Activated effector memory CD4-positive, alpha-beta T cell treated with Interleukin-2 at 50 U/mL for 16 hours (primary cell): ENCODE results near the gene AKIRIN2.

ENCODE experiments used
- DNase-seq: peaks from one replicate; pipeline ENCODE4 v3.0.0-alpha.2; 2020

The AKIRIN2 gene

DNA sequence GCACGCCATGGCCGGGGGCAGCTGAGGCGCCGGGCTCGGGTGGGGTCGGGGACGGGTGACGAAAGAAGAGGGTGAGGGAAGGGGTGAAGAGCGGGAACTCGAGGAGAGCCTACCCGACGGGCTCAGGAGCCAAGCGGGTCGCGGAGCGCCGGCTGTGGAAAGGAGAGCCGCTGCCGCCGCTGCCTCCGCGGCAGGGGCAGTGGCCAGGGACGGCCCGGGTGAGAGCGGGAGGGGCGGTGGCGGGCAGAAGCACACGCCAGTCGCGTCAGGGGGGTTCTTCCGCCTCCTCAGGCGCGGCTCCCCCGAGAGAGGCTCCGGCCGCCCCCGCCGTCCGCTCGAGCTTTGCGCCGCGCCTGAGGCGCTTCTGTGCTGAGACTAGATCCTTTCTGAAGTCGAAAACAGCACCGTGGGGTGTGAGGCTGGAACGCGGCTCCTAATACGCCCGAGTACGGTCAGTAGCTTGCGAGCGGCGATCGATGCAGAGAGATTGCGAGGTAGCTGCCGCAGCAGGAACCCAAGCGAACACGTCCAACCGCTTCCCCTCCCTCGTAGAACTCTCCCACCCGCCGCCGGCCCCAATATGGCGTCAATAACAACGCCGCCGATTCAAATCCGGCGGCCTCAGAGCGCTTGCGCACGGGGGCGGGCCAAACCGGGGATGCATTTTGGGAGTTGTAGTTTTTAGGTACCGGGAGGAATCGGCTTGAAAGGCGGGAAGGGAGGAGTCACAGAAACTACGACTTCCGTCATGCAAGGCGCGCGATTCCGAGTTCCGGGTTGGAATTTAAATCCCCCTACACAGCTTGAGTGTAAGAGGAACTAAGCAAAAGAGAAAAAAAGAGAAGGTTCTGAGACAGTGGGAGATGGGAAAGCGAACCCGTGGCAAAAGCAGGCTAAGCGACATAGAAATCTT, at the start of gene AKIRIN2:
AKIRIN2 (minus strand) TSS at position 558 of the 913 bp plus-strand sequence; CDS start at position 9, 549 bp downstream.
- DNase-seq: peak; percentile 96

- no peak for DNase-seq
These were observed 45.6 kb upstream of the AKIRIN2 start for GRCh38 chr6:87747646-87748045.

- DNase-seq: no peak
These were observed 44.1 kb upstream of the AKIRIN2 start for GRCh38 chr6:87745966-87746721.

GRCh38 chr6:87743454-87743853, 41.4 kb upstream of the AKIRIN2 start:
- no peak for DNase-seq

DNA sequence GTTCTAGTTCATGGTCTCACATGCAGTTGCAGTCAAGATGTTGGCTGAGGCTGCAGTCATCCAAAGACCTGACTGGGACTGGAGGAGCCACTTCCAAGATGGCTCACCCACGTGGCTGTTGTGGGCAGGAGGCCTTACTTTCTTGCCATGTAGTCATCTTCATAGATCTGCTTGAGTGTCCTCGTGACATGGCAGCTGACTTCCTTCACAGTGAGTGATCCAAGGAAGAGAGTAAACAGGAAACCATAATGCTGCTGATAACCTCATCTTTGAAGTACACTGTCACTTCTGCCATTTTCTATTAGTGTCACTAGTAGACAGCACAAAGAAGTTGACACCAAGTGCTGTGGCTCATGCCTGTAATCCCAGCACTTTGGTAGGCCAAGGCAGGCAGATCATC, 40.1 kb upstream of the AKIRIN2 start:
- DNase-seq: peak; percentile 44

GRCh38 chr6:87741001-87741650, 39.1 kb upstream of the AKIRIN2 start:
- no peak for DNase-seq

DNA sequence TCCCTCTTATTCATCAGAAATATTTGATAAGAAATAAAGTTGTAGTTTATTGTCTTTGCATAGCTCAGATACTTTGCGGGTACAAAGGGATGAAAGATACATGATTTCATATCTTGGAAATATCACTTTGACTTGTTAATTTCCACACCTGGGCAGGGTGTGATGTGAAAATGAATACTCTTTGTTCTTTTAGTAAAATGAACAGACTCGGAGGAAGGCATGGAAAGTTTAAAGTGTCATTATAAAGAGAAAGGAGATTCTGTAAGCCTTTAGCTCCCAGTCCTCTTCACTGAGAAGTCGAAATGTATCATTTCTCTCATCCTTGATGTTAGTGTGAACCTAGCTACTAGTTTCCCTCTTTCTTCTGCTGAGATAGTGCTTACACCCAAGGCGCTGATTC, 36.7 kb upstream of the AKIRIN2 start:
- DNase-seq: no peak

- no peak for DNase-seq
These were observed 36.0 kb upstream of the AKIRIN2 start for GRCh38 chr6:87738000-87738399.

DNA sequence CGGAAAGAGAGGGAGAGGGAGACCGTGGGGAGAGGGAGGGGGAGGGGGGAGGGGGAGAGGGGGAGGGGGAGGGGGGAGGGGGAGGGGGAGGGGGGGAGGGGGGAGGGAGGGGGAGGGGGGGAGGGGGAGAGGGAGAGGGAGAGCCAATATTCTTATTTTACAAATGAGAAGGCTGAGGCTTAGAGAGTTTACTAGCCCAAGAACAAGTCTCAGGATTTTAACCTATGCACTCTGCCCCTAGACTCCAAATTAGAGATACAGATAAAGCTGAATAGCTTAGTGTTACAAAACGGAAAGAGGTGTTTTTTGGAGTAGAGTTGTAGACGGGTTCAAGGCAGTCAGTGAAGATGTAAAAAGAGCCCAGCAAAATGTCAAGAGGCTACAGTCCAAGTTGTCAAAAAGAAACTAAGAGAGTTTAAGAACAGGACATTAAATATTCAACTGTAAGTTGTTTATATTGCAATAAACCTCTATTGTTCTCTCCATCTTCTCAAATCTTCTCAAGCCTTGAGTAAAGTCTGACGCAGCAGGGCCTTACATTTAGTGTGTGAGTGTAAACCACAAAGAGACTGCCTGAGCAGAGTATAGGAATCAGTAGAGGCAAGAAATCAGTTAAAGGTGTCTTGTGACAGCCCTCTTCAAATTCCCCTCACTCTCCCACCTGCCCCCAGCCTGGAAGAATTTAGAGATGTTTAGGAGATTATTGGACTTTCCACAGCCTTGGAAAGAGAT, 34.9 kb upstream of the AKIRIN2 start:
- no peak for DNase-seq

- peak; percentile 30 for DNase-seq
These were observed 30.0 kb upstream of the AKIRIN2 start for GRCh38 chr6:87731818-87732661.

DNA sequence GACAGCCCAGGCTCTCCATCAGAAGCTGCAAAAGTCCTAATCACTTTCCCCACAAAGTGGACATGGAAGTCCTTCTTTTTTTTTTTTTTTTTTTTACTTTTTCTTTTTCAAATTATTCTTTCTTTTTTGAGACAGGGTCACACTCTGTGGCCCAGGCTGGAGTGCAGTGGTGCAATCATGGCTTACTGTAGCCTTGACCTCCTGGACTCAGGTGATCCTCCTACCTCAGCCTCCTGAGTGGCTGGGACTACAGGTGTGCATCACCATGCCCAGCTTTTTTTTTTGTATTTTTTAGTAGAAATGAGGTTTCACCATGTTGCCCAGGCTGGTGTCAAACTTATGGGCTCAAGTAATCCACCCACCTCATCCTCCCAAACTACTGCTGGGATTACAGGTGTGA, 29.0 kb upstream of the AKIRIN2 start:
- DNase-seq: no peak

- DNase-seq: no peak
These were observed 28.1 kb upstream of the AKIRIN2 start for GRCh38 chr6:87729965-87730719.

GRCh38 chr6:87728706-87729105, 26.7 kb upstream of the AKIRIN2 start:
- DNase-seq: no peak

DNA sequence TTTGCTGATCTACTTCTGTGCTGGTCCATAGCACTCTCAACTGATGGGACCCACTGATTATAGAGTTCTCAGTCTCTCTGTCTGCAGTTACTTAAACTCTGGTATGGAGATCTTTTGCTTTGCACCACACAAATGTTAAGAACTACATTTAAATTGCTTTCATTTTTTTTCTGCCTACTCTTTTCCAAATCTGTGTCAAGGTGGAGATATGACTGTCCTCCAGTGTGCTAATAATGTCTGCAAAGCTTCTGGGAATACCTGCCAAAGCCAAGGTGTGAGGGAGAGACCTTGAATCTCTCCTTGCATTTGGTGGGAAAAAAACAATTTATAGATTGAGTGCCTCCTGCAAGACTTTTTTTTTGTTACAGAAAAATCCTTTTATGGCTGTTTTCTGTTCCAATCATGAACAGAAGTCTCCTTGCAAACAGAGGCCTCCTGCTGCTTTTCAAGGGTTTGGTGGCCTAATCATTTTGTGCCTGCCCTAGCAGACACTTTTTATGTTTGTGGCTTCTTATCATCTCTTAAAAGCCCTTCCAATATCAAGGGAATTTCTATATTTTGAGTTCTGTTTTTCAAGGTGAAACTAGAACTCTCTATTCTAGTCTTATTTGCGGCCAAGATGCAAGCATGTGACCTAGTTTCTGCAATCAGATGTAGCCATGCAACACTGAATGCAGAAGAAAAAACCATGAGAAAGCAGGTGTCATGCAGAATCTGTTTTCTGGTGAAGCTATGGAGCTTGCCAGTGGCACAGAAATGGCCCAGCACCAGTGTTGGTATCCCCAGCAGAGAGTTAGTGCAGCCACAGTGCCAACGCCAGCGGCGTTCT, 23.2 kb upstream of the AKIRIN2 start:
- DNase-seq: no peak

DNA sequence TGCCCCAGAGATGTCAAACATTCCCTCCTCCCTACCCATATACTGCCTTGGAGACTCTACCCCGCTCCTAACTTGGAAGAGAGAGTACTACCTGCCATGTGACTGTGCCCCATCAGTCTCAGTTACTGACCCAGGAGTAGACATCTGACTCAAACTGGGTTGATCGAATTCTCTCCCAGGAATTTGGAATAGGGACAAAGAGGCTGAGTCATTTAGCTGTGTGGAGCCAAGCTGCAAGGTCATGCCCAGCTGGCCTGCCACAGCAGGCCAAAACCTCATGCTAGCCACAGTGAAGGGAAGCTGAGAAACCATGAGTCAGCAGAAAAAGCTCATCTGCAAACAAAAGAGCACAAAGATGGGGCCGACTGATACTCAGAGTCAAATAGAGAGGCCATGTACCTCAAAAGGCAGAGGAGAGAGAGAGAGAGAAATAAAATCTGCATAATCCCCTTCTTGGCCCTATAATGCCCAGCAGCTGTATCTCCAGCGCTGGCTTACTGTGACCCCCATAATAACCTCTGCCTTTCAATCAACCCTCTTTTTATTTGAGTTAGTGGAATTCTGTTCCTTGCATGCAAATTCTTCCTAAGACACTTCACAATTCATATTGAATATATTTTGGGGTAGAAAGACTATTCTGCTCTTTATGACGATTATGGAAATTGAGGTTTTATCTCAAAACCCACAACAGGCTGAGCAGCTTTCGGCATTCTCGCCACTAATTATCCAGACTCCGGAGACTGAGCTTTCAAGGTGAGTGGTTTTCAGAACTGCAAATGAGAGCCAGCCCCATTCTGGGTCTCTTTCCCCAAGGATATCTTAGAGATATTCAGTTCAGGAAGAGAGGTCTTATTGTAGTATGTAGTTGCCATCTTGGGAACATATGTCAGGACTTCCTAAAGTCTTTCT, 21.4 kb upstream of the AKIRIN2 start:
- no peak for DNase-seq

GRCh38 chr6:87722540-87723169, 20.6 kb upstream of the AKIRIN2 start:
- no peak for DNase-seq

DNA sequence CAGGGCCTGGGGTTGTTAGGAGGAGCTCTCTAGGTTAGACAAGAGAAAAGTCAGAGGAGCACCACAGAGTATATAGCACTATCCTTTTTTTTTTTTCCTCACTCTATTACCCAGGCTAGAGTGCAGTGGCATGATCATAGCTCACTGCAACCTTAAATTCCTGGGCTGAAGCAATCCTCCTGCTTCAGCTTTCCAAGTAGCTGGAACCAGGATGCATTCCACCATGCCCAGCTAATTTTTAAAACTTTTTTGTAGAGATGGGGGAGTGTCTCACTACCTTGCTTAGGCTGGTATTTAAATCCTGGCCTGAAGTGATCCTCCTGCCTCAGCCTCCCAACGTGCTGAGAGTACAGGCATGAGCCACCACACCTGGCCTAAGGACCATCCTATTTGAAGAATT, 19.3 kb upstream of the AKIRIN2 start:
- DNase-seq: no peak

GRCh38 chr6:87718662-87719433, 16.8 kb upstream of the AKIRIN2 start:
- DNase-seq: no peak
